HUES6 (cell line): ENCODE measurements around the gene RBMY1B.
"Not testable (repeated sequence)": the region's sequence is repeated elsewhere in the genome, so short reads cannot be mapped to it uniquely, and the experiment has no call there.

Source experiments
- H3K27ac ChIP-seq: 2 replicates; pipeline ENCODE4 v1.7.0; 2013; ENCODE audit warnings: low read depth, mild to moderate bottlenecking, low read length, inconsistent platforms
- H3K27me3 ChIP-seq: 2 replicates; pipeline ENCODE4 v1.6.1; 2013; ENCODE audit warnings: low read length; ENCODE audit not compliant: control insufficient read depth, insufficient read depth
- H3K36me3 ChIP-seq: 2 replicates; pipeline ENCODE4 v1.6.1; 2013; ENCODE audit warnings: low read length; ENCODE audit not compliant: control insufficient read depth, insufficient read depth
- H3K4me1 ChIP-seq: 2 replicates; pipeline ENCODE4 v1.6.1; 2013; ENCODE audit warnings: low read length; ENCODE audit not compliant: control insufficient read depth, insufficient read depth
- H3K4me3 ChIP-seq: 2 replicates; pipeline ENCODE4 v1.5.1; 2013; ENCODE audit warnings: low read depth, low read length
- H3K9ac ChIP-seq: one replicate; pipeline ENCODE4 v1.6.1; 2013; ENCODE audit warnings: mild to moderate bottlenecking, low read length
- H3K9me3 ChIP-seq: 2 replicates; pipeline ENCODE4 v1.6.1; 2013; ENCODE audit warnings: low read depth, low read length; ENCODE audit not compliant: control insufficient read depth, insufficient read depth

RBMY1B gene

GRCh38 chrY:21511038-21511437 lies at the start of gene RBMY1B:
RBMY1B (plus strand) TSS chrY:21511338; CDS start chrY:21513351, 2,013 bp downstream.
- not testable (repeated sequence) for H3K4me3 ChIP-seq, H3K4me1 ChIP-seq, H3K9me3 ChIP-seq, H3K9ac ChIP-seq, H3K36me3 ChIP-seq, H3K27ac ChIP-seq, H3K27me3 ChIP-seq

- H3K9me3 ChIP-seq, H3K4me3 ChIP-seq, H3K27ac ChIP-seq, H3K9ac ChIP-seq, H3K36me3 ChIP-seq, H3K4me1 ChIP-seq, H3K27me3 ChIP-seq: not testable (repeated sequence)
Measured at GRCh38 chrY:21462915-21463314, 48.2 kb upstream of the RBMY1B start.

GRCh38 chrY:21482967-21483366 lies 28.2 kb upstream of the RBMY1B start:
- Histone ChIP-seq H3K4me3 (no peak overlapping the region), H3K9ac (no peak overlapping the region), H3K9me3 (no peaks in the 10 kb centered on the region), H3K27me3 (no peaks in the 10 kb centered on the region), H3K4me1 (no peaks in the 10 kb centered on the region), H3K27ac (no peak overlapping the region), H3K36me3 (no peaks in the 10 kb centered on the region)

- not testable (repeated sequence) for H3K9ac ChIP-seq, H3K27me3 ChIP-seq, H3K27ac ChIP-seq, H3K36me3 ChIP-seq, H3K4me1 ChIP-seq, H3K4me3 ChIP-seq, H3K9me3 ChIP-seq
Measured at GRCh38 chrY:21534579-21534978, 23.4 kb downstream of the RBMY1B start, which contains the start of gene RBMY1A1. RBMY1A1 (plus strand) TSS chrY:21534879; CDS start chrY:21536892, 2,013 bp downstream.

GRCh38 chrY:21559316-21559984 lies 48.3 kb downstream of the RBMY1B start:
- not testable (repeated sequence) for H3K4me1 ChIP-seq, H3K9ac ChIP-seq, H3K36me3 ChIP-seq, H3K27me3 ChIP-seq, H3K4me3 ChIP-seq, H3K27ac ChIP-seq, H3K9me3 ChIP-seq
